Breast epithelium (tissue), 3 donors: Measurements from ENCODE around the gene CCDC91.

Experiments
- POLR2A ChIP-seq: fragments of 450-650 bp; IDR thresholded peaks from one replicate; pipeline ENCODE4 v1.6.1; 2016; ENCODE audit warnings: antibody characterized with exemption, mild to moderate bottlenecking, moderate library complexity
- POLR2AphosphoS5 ChIP-seq, 3 donors: sonication (generic); formaldehyde crosslinking; IDR thresholded peaks; one replicate each; pipeline ENCODE4 v1.6.1; 2017; ENCODE audit warnings: antibody characterized with exemption in 3 of 3
- TF ChIP-seq, protein P1 (sequence below), 3 donors: fragments of 450-650 bp; IDR thresholded peaks; one replicate each; pipeline ENCODE4 v1.5.1; 2016 to 2017; ENCODE audit warnings: antibody characterized with exemption in 3 of 3, mild to moderate bottlenecking in 3 of 3, moderate library complexity in 3 of 3

- TF ChIP-seq POLR2AphosphoS5 (IDR thresholded peaks at IDR 0.05) (no peak), POLR2A (no peak)
- TF ChIP-seq, protein P1, sequence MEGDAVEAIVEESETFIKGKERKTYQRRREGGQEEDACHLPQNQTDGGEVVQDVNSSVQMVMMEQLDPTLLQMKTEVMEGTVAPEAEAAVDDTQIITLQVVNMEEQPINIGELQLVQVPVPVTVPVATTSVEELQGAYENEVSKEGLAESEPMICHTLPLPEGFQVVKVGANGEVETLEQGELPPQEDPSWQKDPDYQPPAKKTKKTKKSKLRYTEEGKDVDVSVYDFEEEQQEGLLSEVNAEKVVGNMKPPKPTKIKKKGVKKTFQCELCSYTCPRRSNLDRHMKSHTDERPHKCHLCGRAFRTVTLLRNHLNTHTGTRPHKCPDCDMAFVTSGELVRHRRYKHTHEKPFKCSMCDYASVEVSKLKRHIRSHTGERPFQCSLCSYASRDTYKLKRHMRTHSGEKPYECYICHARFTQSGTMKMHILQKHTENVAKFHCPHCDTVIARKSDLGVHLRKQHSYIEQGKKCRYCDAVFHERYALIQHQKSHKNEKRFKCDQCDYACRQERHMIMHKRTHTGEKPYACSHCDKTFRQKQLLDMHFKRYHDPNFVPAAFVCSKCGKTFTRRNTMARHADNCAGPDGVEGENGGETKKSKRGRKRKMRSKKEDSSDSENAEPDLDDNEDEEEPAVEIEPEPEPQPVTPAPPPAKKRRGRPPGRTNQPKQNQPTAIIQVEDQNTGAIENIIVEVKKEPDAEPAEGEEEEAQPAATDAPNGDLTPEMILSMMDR (IDR thresholded peaks at IDR 0.05): no peak
Measured at GRCh38 chr12:28243310-28243633, 53.0 kb downstream of the CCDC91 start.
